ENCODE data around the gene RAB33B.

Gene RAB33B

GRCh38 chr4:139476363-139476762 is 22.4 kb downstream of the RAB33B start:
- no peak for TF ChIP-seq ZNF274 (IDR thresholded peaks at IDR 0.05; ENCODE audit: low read depth, low read length)
- no peak overlapping the region for H3K4me3 ChIP-seq (ENCODE audit: low read length)

GRCh38 chr4:139481465-139481864 is 27.5 kb downstream of the RAB33B start:
- TF ChIP-seq ZNF274 (IDR thresholded peaks at IDR 0.05; ENCODE audit: low read depth, low read length), result no peak
- no peak overlapping the region for H3K4me3 ChIP-seq (ENCODE audit: low read length)

- no peak overlapping the region for H3K4me3 ChIP-seq (ENCODE audit: low read length)
- TF ChIP-seq ZNF274 (IDR thresholded peaks at IDR 0.05; ENCODE audit: low read depth, low read length), result no peak
These were observed 29.1 kb downstream of the RAB33B start for GRCh38 chr4:139483000-139483399.

- TF ChIP-seq ZNF274 (IDR thresholded peaks at IDR 0.05; ENCODE audit: low read depth, low read length), result no peak
- no peak overlapping the region for H3K4me3 ChIP-seq (ENCODE audit: low read length)
These were observed 30.9 kb downstream of the RAB33B start for GRCh38 chr4:139484783-139485311.

- no peak for TF ChIP-seq ZNF274 (IDR thresholded peaks at IDR 0.05; ENCODE audit: low read depth, low read length)
- no peak overlapping the region for H3K4me3 ChIP-seq (ENCODE audit: low read length)
These were observed 34.5 kb downstream of the RAB33B start for GRCh38 chr4:139488442-139488841.

- H3K4me3 ChIP-seq (ENCODE audit: low read length), result no peak overlapping the region
- no peak for TF ChIP-seq ZNF274 (IDR thresholded peaks at IDR 0.05; ENCODE audit: low read depth, low read length)
These were observed 35.7 kb downstream of the RAB33B start for GRCh38 chr4:139489638-139490037.

GRCh38 chr4:139492429-139492828 is 38.5 kb downstream of the RAB33B start:
- TF ChIP-seq ZNF274 (IDR thresholded peaks at IDR 0.05; ENCODE audit: low read depth, low read length), result no peak
- H3K4me3 ChIP-seq (ENCODE audit: low read length), result no peak overlapping the region

GRCh38 chr4:139493176-139493575 is 39.3 kb downstream of the RAB33B start:
- TF ChIP-seq ZNF274 (IDR thresholded peaks at IDR 0.05; ENCODE audit: low read depth, low read length), result no peak
- H3K4me3 ChIP-seq (ENCODE audit: low read length), result no peak overlapping the region

- TF ChIP-seq ZNF274 (IDR thresholded peaks at IDR 0.05; ENCODE audit: low read depth, low read length), result no peak
These were observed 45.3 kb downstream of the RAB33B start for GRCh38 chr4:139499186-139499585.

GRCh38 chr4:139501117-139501516 is 47.2 kb downstream of the RAB33B start:
- no peak for TF ChIP-seq ZNF274 (IDR thresholded peaks at IDR 0.05; ENCODE audit: low read depth, low read length)
- H3K4me3 ChIP-seq (ENCODE audit: low read length), result no peak overlapping the region

More at GRCh38 chr4:139499186-139499585, 45.3 kb downstream of the RAB33B start:
- no peak overlapping the region for H3K4me3 ChIP-seq (ENCODE audit: low read length)

- H3K4me3 ChIP-seq (ENCODE audit: low read length), result no peak overlapping the region
- no peak for TF ChIP-seq ZNF274 (IDR thresholded peaks at IDR 0.05; ENCODE audit: low read depth, low read length)
These were observed 47.6 kb downstream of the RAB33B start for GRCh38 chr4:139501527-139501926.

- H3K4me3 ChIP-seq (ENCODE audit: low read length), result no peak overlapping the region
- no peak for TF ChIP-seq ZNF274 (IDR thresholded peaks at IDR 0.05; ENCODE audit: low read depth, low read length)
These were observed 48.3 kb downstream of the RAB33B start for GRCh38 chr4:139501927-139502899.

GRCh38 chr4:139503622-139504166 is 49.8 kb downstream of the RAB33B start:
- TF ChIP-seq ZNF274 (IDR thresholded peaks at IDR 0.05; ENCODE audit: low read depth, low read length), result no peak
- no peak overlapping the region for H3K4me3 ChIP-seq (ENCODE audit: low read length)

- H3K4me3 ChIP-seq (ENCODE audit: low read length), result no peak overlapping the region
- TF ChIP-seq ZNF274 (IDR thresholded peaks at IDR 0.05; ENCODE audit: low read depth, low read length), result no peak
These were observed 52.9 kb downstream of the RAB33B start for GRCh38 chr4:139506774-139507173.

All from GM08714 (cell line).